ENCODE results near the gene PPFIA4. TPM values are rescaled to one million over a fixed set of nuclear protein-coding genes. Genes with fewer than 3 reads are reported as not detected.

The PPFIA4 gene
- polyA plus RNA-seq, 1 donor (not counting 4 experiments of a cell fraction or from before 2014, with no cell fraction given) = 2.3 TPM

- Histone ChIP-seq H3K27ac (ENCODE audit: control insufficient read depth, insufficient read depth, low read length) (no peak overlapping the region), H3K27me3 (ENCODE audit: control insufficient read depth, extremely low read depth, insufficient read depth, low read length) (peaks cover 4% of the 10 kb centered on the region), H3K9me1 (ENCODE audit: control insufficient read depth, extremely low read depth, insufficient read depth, low read length) (no peaks in the 10 kb centered on the region), H3K79me2 (ENCODE audit: control insufficient read depth, insufficient read depth, low read length) (no peaks in the 10 kb centered on the region), H3K36me3 (ENCODE audit: control insufficient read depth in 2 of 2, extremely low read depth in 1 of 2, insufficient read depth in 2 of 2, low read length in 2 of 2) (no peaks in the 10 kb centered on the region), H3K4me3 (ENCODE audit: control insufficient read depth in 2 of 3, extremely low read depth in 1 of 3, insufficient read depth in 2 of 3, low read depth in 1 of 3, low read length in 3 of 3) (no peak overlapping the region), H3K9me3 (ENCODE audit: control insufficient read depth, low read depth, low read length) (no peaks in the 10 kb centered on the region), H3K4me2 (ENCODE audit: control insufficient read depth, extremely low read depth, insufficient read depth, low read depth, low read length) (no peak overlapping the region), H4K20me1 (ENCODE audit: control insufficient read depth, extremely low read depth, insufficient read depth, low read length) (no peaks in the 10 kb centered on the region), H2AFZ (ENCODE audit: control insufficient read depth, low read length) (no peak overlapping the region), H3K9ac (ENCODE audit: control insufficient read depth, extremely low read depth, insufficient read depth, low read length) (no peak overlapping the region), H3K4me1 (ENCODE audit: control insufficient read depth, extremely low read depth, insufficient read depth, low read length) (peaks cover 10% of the 10 kb centered on the region)
- DNase-seq (ENCODE audit: low read depth, low spot score) (no peak), FAIRE-seq (no peak)
- dilution Hi-C loops (cut with MboI; ENCODE audit: extremely low pct_ligation_motif_present, low sequenced_read_pairs) = no loop called here
- TF ChIP-seq EZH2 (IDR thresholded peaks at IDR 0.05; ENCODE audit: low read length) = no peak
- TF ChIP-seq CTCF (optimal IDR thresholded peaks at IDR 0.05 in 1 of 3, IDR thresholded peaks at IDR 0.05 in 1 of 3, conservative IDR thresholded peaks at IDR 0.05 in 1 of 3; ENCODE audit: extremely low read depth in 1 of 3, insufficient read depth in 2 of 3, low read length in 3 of 3) = no peak
Observed at GRCh38 chr1:203098445-203098844, 72.2 kb downstream of the PPFIA4 start.

- dilution Hi-C loops (cut with MboI; ENCODE audit: extremely low pct_ligation_motif_present, low sequenced_read_pairs) = no loop called here
Observed at GRCh38 chr1:203098914-203099520, 72.7 kb downstream of the PPFIA4 start.

More at GRCh38 chr1:203098914-203099520, 72.7 kb downstream of the PPFIA4 start:
- no peaks in the 10 kb centered on the region for H3K79me2 ChIP-seq (ENCODE audit: control insufficient read depth, insufficient read depth, low read length)
- H3K27ac ChIP-seq (ENCODE audit: control insufficient read depth, insufficient read depth, low read length) = no peak overlapping the region
- TF ChIP-seq EZH2 (IDR thresholded peaks at IDR 0.05; ENCODE audit: low read length) = no peak
- TF ChIP-seq CTCF (optimal IDR thresholded peaks at IDR 0.05 in 1 of 3, IDR thresholded peaks at IDR 0.05 in 1 of 3, conservative IDR thresholded peaks at IDR 0.05 in 1 of 3; ENCODE audit: extremely low read depth in 1 of 3, insufficient read depth in 2 of 3, low read length in 3 of 3) = no peak
- no peak for FAIRE-seq
- no peaks in the 10 kb centered on the region for H3K9me1 ChIP-seq (ENCODE audit: control insufficient read depth, extremely low read depth, insufficient read depth, low read length)
- H2AFZ ChIP-seq (ENCODE audit: control insufficient read depth, low read length) = no peak overlapping the region
- peaks cover 4% of the 10 kb centered on the region for H3K27me3 ChIP-seq (ENCODE audit: control insufficient read depth, extremely low read depth, insufficient read depth, low read length)
- peaks cover 4% of the 10 kb centered on the region for H3K4me1 ChIP-seq (ENCODE audit: control insufficient read depth, extremely low read depth, insufficient read depth, low read length)
- no peak overlapping the region for H3K4me3 ChIP-seq (ENCODE audit: control insufficient read depth in 2 of 3, extremely low read depth in 1 of 3, insufficient read depth in 2 of 3, low read depth in 1 of 3, low read length in 3 of 3)
- no peak overlapping the region for H3K4me2 ChIP-seq (ENCODE audit: control insufficient read depth, extremely low read depth, insufficient read depth, low read depth, low read length)
- DNase-seq (ENCODE audit: low read depth, low spot score) = no peak
- H3K36me3 ChIP-seq (ENCODE audit: control insufficient read depth in 2 of 2, extremely low read depth in 1 of 2, insufficient read depth in 2 of 2, low read length in 2 of 2) = no peaks in the 10 kb centered on the region
- H3K9me3 ChIP-seq (ENCODE audit: control insufficient read depth, low read depth, low read length) = no peaks in the 10 kb centered on the region
- H3K9ac ChIP-seq (ENCODE audit: control insufficient read depth, extremely low read depth, insufficient read depth, low read length) = no peak overlapping the region
- H4K20me1 ChIP-seq (ENCODE audit: control insufficient read depth, extremely low read depth, insufficient read depth, low read length) = no peaks in the 10 kb centered on the region
